SK-N-MC (cell line): ENCODE measurements around the gene VTCN1.
"Not testable (repeated sequence)": the region's sequence is repeated elsewhere in the genome, so short reads cannot be mapped to it uniquely, and the experiment has no call there.

Source experiments
- DNase-seq: peaks from one replicate; pipeline ENCODE4 v3.0.0-alpha.2; 2011; ENCODE audit warnings: low read depth, low spot score
- H3K27ac ChIP-seq: fragments of 200-600 bp; sonication (generic); 2 replicates; pipeline ENCODE4 v1.5.1; 2016; ENCODE audit warnings: mixed run types
- H3K36me3 ChIP-seq: fragments of 200-600 bp; sonication (generic); 2 replicates; pipeline ENCODE4 v1.6.1; 2017; ENCODE audit warnings: antibody characterized with exemption, low read length, mixed read lengths; ENCODE audit not compliant: insufficient read depth
- H3K4me3 ChIP-seq: fragments of 200-600 bp; sonication (generic); 2 replicates; pipeline ENCODE4 v1.5.1; 2016
- H3K9ac ChIP-seq: fragments of 200-600 bp; sonication (generic); 2 replicates; pipeline ENCODE4 v1.8.0; 2017; ENCODE audit warnings: mixed run types, mixed read lengths; ENCODE audit not compliant: insufficient read length
- H3K9me3 ChIP-seq: fragments of 200-600 bp; sonication (generic); 2 replicates; pipeline ENCODE4 v1.6.1; 2017; ENCODE audit warnings: low read depth, mild to moderate bottlenecking, antibody characterized with exemption, low read length, moderate library complexity, mixed read lengths
- EZH2 ChIP-seq: fragments of 200-600 bp; sonication (generic); IDR thresholded peaks from one replicate; pipeline ENCODE4 v1.6.1; 2017; ENCODE audit warnings: antibody characterized with exemption
- FOXP2 ChIP-seq: optimal IDR thresholded peaks from 2 replicates; pipeline ENCODE3; 2011; ENCODE audit warnings: mild to moderate bottlenecking, moderate library complexity; ENCODE audit not compliant: insufficient read depth; ENCODE audit errors: extremely low read length, control extremely low read depth
- POLR2AphosphoS5 ChIP-seq: IDR thresholded peaks from 2 replicates; pipeline ENCODE4 v1.6.1; 2012; ENCODE audit warnings: mild to moderate bottlenecking, low read depth, low read length, borderline replicate concordance

Gene VTCN1

DNA sequence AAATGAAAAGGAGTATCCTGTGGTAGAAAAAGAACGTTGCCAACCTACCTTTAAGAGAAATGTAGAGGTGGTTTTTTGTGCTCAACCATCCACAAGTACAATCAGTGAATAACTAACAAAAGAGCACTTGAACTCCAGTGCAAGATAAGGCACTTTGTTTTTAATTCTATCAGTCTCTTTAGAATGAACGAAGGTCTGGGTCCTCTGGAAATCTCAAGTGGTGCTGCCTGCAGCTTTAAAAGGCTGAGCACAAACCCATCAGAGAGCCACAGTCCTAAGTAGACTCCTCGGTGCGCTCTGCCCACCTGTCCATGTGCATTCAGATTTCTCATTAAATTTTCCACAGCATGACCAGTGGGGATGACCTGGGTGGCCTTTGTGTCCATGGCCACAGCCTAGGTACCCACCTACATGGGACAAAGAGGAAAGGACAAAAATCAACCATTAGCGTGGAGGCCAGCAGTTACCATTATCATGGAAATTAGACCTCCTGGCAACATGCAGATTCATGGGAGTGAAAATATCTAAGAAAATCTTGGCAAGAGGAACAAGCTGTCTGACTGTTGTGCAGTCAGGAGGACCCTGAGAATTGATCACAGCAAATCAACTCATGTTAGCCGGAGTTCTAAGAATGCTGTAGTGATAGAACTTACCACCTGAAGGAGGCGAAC is 98.5 kb downstream of the VTCN1 start:
- no peaks in the 10 kb centered on the region for H3K9me3 ChIP-seq
- H3K9ac ChIP-seq: no peak overlapping the region
- TF ChIP-seq FOXP2: no peak
- TF ChIP-seq EZH2: no peak
- no peak for TF ChIP-seq POLR2AphosphoS5
- H3K27ac ChIP-seq: no peak overlapping the region
- DNase-seq: no peak
- no peak overlapping the region for H3K4me3 ChIP-seq
- H3K36me3 ChIP-seq: no peaks in the 10 kb centered on the region; the same call in 1 of the 2 replicates

DNA sequence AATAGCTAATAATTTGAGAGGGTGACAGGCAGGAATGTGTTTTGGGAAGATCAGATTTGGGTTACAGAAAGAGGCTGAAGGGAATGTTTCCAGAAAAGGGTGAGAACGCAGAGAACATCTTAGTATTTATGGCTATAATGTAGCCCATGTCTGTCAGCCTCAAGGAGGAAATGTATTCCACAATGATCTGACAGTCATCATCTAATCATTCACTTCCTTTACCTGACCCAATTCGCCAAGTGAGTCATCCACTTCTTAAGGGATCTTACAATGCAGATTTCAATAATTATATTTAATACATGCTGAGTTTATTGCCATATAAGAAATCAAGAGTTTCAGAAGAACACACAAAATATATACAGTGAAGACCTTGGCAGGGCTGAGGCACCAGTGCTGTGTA is 100.0 kb downstream of the VTCN1 start:
- Histone ChIP-seq H3K9me3 (no peaks in the 10 kb centered on the region), H3K36me3 (peaks cover 4% of the 10 kb centered on the region; the same call in 1 of the 2 replicates), H3K27ac (no peak overlapping the region), H3K4me3 (no peak overlapping the region), H3K9ac (no peak overlapping the region)
- TF ChIP-seq EZH2 (no peak), POLR2AphosphoS5 (no peak), FOXP2 (no peak)
- DNase-seq: no peak

DNA sequence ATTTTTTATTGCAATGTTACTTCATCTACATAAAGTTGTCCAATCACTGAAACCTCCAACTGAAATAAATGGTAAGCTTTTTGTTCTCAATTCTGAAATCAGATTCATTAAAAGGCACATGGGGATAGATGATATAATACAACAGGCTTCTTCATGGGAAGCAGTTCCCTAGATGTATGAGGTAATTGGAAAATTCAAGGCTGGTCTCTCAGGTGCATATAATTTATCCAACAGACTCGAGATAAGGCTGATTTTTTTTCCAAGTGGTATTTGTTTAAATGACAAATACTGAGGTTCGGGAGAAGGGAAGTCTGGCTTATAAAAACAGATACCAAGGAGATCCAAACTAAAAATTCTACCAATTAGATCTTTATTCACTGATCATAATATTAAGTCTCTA is 103.4 kb downstream of the VTCN1 start:
- no peak overlapping the region for H3K4me3 ChIP-seq
- peaks cover 19% of the 10 kb centered on the region; the same call in 1 of the 2 replicates for H3K36me3 ChIP-seq
- no peaks in the 10 kb centered on the region for H3K9me3 ChIP-seq
- no peak overlapping the region for H3K9ac ChIP-seq
- DNase-seq: no peak
- no peak for TF ChIP-seq EZH2
- TF ChIP-seq FOXP2: no peak
- TF ChIP-seq POLR2AphosphoS5: no peak
- H3K27ac ChIP-seq: no peak overlapping the region

DNA sequence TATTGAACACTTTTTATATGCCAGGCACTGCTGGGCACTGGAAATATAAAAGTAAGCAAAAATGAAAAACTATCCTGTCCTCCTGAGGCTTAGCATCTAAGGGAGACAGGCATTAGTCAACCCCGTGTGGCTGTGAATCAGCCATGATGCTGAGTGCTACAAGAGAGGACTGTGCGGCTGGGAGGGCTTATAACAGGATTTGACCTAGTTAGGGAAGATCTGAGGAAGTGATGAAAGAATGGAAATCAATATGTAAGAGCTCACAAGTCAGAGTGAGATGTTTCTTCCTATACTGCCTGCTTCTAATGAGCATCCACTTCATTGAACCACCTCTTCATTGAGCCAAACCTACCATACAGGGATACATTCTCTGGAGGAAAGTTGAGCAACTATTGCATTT is 104.2 kb downstream of the VTCN1 start:
- Histone ChIP-seq H3K9ac (no peak overlapping the region), H3K27ac (no peak overlapping the region), H3K9me3 (no peaks in the 10 kb centered on the region), H3K4me3 (no peak overlapping the region), H3K36me3 (peaks cover 25% of the 10 kb centered on the region; the same call in 1 of the 2 replicates)
- DNase-seq: no peak
- TF ChIP-seq FOXP2 (no peak), POLR2AphosphoS5 (no peak), EZH2 (no peak)

DNA sequence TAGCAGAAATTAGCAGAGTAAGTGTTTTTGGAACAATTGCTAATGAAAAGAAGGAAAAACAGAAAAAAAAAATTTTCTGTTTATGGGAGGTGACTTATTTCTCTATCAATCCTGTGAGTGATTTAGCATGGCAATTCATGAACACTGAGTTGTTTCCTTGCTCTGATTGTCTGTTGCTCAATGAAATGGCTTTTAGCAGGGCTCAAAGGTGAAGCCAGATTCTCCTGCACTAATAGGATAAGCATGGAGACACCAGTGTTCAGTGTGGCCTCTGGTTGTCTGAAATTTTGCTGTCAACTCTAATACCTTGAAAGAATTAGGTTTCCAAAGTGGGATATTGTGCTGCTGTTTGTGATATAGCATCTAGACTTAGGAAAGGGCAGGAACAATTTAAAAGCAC is 105.0 kb downstream of the VTCN1 start:
- TF ChIP-seq FOXP2 (no peak), EZH2 (no peak), POLR2AphosphoS5 (no peak)
- Histone ChIP-seq H3K4me3 (no peak overlapping the region), H3K9ac (no peak overlapping the region), H3K36me3 (peaks cover 29% of the 10 kb centered on the region; the same call in 1 of the 2 replicates), H3K27ac (no peak overlapping the region), H3K9me3 (no peaks in the 10 kb centered on the region)
- DNase-seq: no peak

DNA sequence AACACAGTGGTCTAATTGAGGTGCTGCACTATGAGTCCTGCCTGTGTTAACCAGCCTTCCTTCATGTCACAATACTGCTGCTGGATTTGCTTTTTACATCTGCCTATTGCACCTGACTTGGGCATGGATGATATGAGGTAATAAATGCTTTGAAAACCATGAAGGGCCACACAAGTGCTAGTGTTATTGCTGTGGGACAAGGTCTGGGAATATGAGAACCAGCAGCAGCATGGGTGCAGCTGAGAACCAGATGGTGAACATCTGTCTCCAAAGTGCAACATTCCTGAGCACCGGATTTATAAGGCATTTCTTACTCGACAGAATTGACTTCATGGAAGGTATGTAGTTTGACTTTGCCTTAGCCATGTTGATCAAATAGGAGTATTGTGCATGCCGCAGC is 105.7 kb downstream of the VTCN1 start:
- no peaks in the 10 kb centered on the region for H3K9me3 ChIP-seq
- TF ChIP-seq EZH2: no peak
- TF ChIP-seq POLR2AphosphoS5: no peak
- no peak for TF ChIP-seq FOXP2
- H3K4me3 ChIP-seq: no peak overlapping the region
- H3K9ac ChIP-seq: no peak overlapping the region
- peaks cover 33% of the 10 kb centered on the region; the same call in 1 of the 2 replicates for H3K36me3 ChIP-seq
- no peak overlapping the region for H3K27ac ChIP-seq
- no peak for DNase-seq

DNA sequence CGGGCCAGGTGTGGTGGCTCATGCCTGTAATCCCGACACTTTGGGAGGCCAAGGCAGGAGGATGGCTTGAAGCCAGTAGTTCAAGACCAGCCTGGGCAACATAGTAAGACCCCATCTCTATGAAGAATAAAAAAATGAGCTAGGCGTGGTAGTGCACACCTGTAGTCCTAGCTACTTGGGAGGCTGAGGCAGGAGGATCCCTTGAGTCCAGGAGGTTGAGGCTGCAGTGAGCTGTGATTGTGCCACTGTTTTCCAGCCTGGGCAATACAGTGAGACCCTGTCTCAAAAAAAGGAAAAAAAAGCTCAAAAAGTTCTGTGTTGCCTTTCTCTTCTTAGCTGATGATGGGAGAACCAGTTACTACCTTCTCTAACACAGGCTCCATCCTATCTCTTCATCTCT is 108.9 kb downstream of the VTCN1 start:
- not testable (repeated sequence) for H3K9ac ChIP-seq, H3K27ac ChIP-seq, H3K9me3 ChIP-seq, H3K4me3 ChIP-seq, DNase-seq
- peaks cover 52% of the 10 kb centered on the region for H3K36me3 ChIP-seq

DNA sequence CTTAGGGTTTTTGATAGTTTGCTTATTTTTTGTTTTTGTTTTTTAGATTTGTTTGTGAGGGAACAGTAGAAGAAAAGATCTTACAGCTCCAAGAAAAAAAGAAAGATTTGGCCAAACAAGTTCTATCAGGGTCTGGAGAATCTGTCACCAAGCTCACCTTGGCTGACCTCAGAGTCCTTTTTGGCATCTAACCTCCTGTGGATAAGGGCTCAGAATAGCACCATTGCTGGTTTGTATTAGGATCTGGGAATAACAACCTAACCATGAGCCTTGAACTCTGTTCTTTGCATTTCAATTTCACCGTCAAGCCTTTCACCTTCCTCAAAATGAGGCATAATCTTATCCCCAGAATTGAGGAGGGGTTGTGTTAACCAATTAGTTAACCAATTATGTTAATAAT is 109.4 kb downstream of the VTCN1 start:
- no peak overlapping the region for H3K4me3 ChIP-seq
- no peak overlapping the region for H3K27ac ChIP-seq
- TF ChIP-seq POLR2AphosphoS5: no peak
- no peak for TF ChIP-seq FOXP2
- TF ChIP-seq EZH2: no peak
- H3K9me3 ChIP-seq: no peaks in the 10 kb centered on the region
- H3K36me3 ChIP-seq: peaks cover 51% of the 10 kb centered on the region
- no peak for DNase-seq
- no peak overlapping the region for H3K9ac ChIP-seq

DNA sequence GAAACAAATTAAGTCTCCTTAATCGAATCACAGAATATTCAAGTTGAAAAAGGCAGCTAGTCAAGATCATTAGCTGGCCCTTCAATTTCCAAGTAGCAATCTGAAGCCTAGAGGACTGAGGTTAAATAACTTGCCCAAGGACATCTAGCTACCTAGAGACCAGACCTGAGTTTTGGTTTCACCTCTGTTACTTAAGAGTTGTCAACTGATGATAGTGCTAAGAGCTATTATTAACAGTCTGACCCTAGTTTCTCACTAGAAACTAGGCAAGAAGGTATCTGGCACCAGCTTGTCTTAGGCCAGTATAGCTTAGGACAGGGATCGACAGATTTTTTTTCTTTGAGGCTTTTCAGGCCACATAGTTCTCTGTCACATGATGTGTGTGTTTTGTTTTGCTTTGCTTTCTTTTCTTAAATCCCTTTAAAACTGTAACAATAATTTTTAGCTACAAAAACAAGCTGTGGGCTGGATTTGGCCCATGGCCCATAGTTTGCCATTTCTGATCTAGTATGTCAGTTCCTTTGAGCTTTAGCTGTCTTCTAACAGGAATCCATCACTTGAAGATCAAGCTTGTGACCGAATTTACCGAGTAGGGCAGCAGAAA is 112.3 kb downstream of the VTCN1 start:
- peaks cover 62% of the 10 kb centered on the region for H3K36me3 ChIP-seq
- H3K9ac ChIP-seq: no peak overlapping the region
- H3K27ac ChIP-seq: no peak overlapping the region
- no peak overlapping the region for H3K4me3 ChIP-seq
- DNase-seq: no peak
- no peaks in the 10 kb centered on the region for H3K9me3 ChIP-seq
- TF ChIP-seq FOXP2: no peak
- no peak for TF ChIP-seq EZH2
- TF ChIP-seq POLR2AphosphoS5: no peak
